ENCODE measurements around the gene GAPDHS. TPM values are rescaled to one million over a fixed set of nuclear protein-coding genes. Genes with fewer than 3 reads are reported as not detected.

The GAPDHS gene
- total and polyA plus RNA-seq, 2 of the 13 experiments (the other 11 are each of a cell fraction or from before 2014, with no cell fraction given): not detected

DNA sequence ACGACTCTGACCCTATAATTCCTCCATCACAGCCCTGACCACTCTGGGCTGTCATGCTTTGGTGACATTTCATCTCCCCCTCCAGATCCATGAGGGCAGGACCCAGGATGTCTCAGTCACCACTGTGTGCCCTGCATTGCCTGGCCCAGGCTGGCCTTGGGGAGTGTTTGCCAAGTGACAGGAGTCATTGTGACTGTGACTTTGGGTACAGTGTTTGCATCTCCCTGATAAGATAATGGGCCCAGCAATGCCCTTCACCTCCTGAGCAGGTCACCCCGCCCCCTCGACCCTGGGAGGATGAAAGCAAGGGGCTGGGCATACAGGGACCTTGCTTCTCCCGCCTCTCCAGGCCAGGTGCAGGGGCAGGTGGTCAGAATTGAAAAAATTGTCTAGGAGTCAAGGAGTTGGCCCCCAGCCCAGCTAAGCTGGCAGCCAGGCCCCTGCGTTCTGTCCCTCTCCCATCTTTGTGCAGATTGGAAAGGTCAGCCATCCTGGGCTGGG lies 36.1 kb downstream of the GAPDHS start (continued):
- TF ChIP-seq, protein P1, sequence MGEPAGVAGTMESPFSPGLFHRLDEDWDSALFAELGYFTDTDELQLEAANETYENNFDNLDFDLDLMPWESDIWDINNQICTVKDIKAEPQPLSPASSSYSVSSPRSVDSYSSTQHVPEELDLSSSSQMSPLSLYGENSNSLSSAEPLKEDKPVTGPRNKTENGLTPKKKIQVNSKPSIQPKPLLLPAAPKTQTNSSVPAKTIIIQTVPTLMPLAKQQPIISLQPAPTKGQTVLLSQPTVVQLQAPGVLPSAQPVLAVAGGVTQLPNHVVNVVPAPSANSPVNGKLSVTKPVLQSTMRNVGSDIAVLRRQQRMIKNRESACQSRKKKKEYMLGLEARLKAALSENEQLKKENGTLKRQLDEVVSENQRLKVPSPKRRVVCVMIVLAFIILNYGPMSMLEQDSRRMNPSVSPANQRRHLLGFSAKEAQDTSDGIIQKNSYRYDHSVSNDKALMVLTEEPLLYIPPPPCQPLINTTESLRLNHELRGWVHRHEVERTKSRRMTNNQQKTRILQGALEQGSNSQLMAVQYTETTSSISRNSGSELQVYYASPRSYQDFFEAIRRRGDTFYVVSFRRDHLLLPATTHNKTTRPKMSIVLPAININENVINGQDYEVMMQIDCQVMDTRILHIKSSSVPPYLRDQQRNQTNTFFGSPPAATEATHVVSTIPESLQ (CRISPR knock-in tag; conservative IDR thresholded peaks at IDR 0.05): no peak
- TF ChIP-seq LCORL (IDR thresholded peaks at IDR 0.05) (no peak), LCORL (CRISPR knock-in tag; IDR thresholded peaks at IDR 0.05) (peak; percentile 66), CAMTA2 (CRISPR knock-in tag; IDR thresholded peaks at IDR 0.05; ENCODE audit: borderline replicate concordance) (no peak), TMF1 (CRISPR knock-in tag; IDR thresholded peaks at IDR 0.05; ENCODE audit: low read depth) (no peak), REPIN1 (CRISPR knock-in tag; IDR thresholded peaks at IDR 0.05; ENCODE audit: borderline replicate concordance, low read depth) (peak; percentile 89; the same call in 1 of the 2 replicates), MBD4 (IDR thresholded peaks at IDR 0.05; ENCODE audit: borderline replicate concordance, low read length) (no peak), ONECUT2 (CRISPR knock-in tag; IDR thresholded peaks at IDR 0.05) (no peak), ZNF234 (CRISPR knock-in tag; conservative IDR thresholded peaks at IDR 0.05) (no peak), KLF12 (CRISPR knock-in tag; IDR thresholded peaks at IDR 0.05; ENCODE audit: borderline replicate concordance) (no peak), HOXA9 (CRISPR knock-in tag; IDR thresholded peaks at IDR 0.05; ENCODE audit: borderline replicate concordance) (no peak), RORA (CRISPR knock-in tag; IDR thresholded peaks at IDR 0.05) (no peak), ZSCAN12 (CRISPR knock-in tag; IDR thresholded peaks at IDR 0.05) (no peak), ZNF124 (CRISPR knock-in tag; IDR thresholded peaks at IDR 0.05) (no peak), HOXA3 (CRISPR knock-in tag; IDR thresholded peaks at IDR 0.05) (peak; percentile 71)
- TF ChIP-seq, protein P2, sequence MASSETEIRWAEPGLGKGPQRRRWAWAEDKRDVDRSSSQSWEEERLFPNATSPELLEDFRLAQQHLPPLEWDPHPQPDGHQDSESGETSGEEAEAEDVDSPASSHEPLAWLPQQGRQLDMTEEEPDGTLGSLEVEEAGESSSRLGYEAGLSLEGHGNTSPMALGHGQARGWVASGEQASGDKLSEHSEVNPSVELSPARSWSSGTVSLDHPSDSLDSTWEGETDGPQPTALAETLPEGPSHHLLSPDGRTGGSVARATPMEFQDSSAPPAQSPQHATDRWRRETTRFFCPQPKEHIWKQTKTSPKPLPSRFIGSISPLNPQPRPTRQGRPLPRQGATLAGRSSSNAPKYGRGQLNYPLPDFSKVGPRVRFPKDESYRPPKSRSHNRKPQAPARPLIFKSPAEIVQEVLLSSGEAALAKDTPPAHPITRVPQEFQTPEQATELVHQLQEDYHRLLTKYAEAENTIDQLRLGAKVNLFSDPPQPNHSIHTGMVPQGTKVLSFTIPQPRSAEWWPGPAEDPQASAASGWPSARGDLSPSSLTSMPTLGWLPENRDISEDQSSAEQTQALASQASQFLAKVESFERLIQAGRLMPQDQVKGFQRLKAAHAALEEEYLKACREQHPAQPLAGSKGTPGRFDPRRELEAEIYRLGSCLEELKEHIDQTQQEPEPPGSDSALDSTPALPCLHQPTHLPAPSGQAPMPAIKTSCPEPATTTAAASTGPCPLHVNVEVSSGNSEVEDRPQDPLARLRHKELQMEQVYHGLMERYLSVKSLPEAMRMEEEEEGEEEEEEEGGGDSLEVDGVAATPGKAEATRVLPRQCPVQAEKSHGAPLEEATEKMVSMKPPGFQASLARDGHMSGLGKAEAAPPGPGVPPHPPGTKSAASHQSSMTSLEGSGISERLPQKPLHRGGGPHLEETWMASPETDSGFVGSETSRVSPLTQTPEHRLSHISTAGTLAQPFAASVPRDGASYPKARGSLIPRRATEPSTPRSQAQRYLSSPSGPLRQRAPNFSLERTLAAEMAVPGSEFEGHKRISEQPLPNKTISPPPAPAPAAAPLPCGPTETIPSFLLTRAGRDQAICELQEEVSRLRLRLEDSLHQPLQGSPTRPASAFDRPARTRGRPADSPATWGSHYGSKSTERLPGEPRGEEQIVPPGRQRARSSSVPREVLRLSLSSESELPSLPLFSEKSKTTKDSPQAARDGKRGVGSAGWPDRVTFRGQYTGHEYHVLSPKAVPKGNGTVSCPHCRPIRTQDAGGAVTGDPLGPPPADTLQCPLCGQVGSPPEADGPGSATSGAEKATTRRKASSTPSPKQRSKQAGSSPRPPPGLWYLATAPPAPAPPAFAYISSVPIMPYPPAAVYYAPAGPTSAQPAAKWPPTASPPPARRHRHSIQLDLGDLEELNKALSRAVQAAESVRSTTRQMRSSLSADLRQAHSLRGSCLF (CRISPR knock-in tag; IDR thresholded peaks at IDR 0.05; ENCODE audit: borderline replicate concordance): no peak
- TF ChIP-seq, protein P3, sequence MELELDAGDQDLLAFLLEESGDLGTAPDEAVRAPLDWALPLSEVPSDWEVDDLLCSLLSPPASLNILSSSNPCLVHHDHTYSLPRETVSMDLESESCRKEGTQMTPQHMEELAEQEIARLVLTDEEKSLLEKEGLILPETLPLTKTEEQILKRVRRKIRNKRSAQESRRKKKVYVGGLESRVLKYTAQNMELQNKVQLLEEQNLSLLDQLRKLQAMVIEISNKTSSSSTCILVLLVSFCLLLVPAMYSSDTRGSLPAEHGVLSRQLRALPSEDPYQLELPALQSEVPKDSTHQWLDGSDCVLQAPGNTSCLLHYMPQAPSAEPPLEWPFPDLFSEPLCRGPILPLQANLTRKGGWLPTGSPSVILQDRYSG (CRISPR knock-in tag; IDR thresholded peaks at IDR 0.05): no peak
- TF ChIP-seq, protein P4, sequence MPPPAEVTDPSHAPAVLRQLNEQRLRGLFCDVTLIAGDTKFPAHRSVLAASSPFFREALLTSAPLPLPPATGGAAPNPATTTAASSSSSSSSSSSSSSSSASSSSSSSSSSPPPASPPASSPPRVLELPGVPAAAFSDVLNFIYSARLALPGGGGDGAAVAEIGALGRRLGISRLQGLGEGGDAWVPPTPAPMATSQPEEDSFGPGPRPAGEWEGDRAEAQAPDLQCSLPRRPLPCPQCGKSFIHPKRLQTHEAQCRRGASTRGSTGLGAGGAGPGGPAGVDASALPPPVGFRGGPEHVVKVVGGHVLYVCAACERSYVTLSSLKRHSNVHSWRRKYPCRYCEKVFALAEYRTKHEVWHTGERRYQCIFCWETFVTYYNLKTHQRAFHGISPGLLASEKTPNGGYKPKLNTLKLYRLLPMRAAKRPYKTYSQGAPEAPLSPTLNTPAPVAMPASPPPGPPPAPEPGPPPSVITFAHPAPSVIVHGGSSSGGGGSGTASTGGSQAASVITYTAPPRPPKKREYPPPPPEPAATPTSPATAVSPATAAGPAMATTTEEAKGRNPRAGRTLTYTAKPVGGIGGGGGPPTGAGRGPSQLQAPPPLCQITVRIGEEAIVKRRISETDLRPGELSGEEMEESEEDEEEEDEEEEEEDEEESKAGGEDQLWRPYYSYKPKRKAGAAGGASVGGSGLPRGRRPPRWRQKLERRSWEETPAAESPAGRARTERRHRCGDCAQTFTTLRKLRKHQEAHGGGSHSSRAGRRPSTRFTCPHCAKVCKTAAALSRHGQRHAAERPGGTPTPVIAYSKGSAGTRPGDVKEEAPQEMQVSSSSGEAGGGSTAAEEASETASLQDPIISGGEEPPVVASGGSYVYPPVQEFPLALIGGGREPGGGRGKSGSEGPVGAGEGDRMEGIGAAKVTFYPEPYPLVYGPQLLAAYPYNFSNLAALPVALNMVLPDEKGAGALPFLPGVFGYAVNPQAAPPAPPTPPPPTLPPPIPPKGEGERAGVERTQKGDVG (CRISPR knock-in tag; IDR thresholded peaks at IDR 0.05; ENCODE audit: borderline replicate concordance): no peak
